PC-9 (cell line): ENCODE data around the gene RABL6.

ENCODE experiments used
- EZH2 ChIP-seq: fragments of 200-600 bp; sonication (generic); IDR thresholded peaks from 2 replicates; pipeline ENCODE4 v1.8.0; 2017; ENCODE audit warnings: antibody characterized with exemption, low read depth
- TF ChIP-seq, protein P1 (sequence below): fragments of 200-600 bp; sonication (generic); conservative IDR thresholded peaks from 2 replicates; pipeline ENCODE4 v1.6.1; 2017; ENCODE audit warnings: mixed run types, antibody characterized with exemption, mild to moderate bottlenecking, moderate library complexity

DNA sequence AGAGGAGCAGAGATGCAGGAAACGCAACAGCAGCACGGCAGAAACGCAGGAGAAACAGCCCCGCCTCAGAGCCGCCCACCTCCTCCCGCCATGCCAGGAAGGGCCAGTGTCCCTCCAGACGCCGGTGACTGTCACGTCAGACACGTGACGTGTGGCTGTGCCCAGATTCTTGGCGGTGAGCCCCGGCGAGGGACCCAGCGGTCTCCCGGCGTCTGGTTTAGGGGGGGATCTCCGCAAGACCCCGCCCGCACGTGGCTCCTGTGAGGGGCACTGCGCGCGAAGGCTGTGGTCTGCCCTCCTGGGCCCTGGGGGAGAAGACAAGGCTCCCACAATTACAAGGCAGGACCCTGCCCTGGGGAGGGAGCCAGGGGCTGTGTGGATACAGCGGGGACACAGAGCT, 47.3 kb upstream of the RABL6 start:
- TF ChIP-seq, protein P1, sequence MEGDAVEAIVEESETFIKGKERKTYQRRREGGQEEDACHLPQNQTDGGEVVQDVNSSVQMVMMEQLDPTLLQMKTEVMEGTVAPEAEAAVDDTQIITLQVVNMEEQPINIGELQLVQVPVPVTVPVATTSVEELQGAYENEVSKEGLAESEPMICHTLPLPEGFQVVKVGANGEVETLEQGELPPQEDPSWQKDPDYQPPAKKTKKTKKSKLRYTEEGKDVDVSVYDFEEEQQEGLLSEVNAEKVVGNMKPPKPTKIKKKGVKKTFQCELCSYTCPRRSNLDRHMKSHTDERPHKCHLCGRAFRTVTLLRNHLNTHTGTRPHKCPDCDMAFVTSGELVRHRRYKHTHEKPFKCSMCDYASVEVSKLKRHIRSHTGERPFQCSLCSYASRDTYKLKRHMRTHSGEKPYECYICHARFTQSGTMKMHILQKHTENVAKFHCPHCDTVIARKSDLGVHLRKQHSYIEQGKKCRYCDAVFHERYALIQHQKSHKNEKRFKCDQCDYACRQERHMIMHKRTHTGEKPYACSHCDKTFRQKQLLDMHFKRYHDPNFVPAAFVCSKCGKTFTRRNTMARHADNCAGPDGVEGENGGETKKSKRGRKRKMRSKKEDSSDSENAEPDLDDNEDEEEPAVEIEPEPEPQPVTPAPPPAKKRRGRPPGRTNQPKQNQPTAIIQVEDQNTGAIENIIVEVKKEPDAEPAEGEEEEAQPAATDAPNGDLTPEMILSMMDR: no peak
- TF ChIP-seq EZH2: no peak
